IPS-18c (cell line): ENCODE results near the gene ANO2.

Experiments used
- H3K4me3 ChIP-seq: 2 replicates; pipeline ENCODE4 v1.7.0; 2013; ENCODE audit warnings: low read depth, mild to moderate bottlenecking, low read length, moderate library complexity; ENCODE audit not compliant: insufficient read depth
- H3K9me3 ChIP-seq: one replicate; pipeline ENCODE4 v1.6.1; 2013; ENCODE audit warnings: mild to moderate bottlenecking, low read length, moderate library complexity; ENCODE audit not compliant: control insufficient read depth, insufficient read depth

Gene ANO2

DNA sequence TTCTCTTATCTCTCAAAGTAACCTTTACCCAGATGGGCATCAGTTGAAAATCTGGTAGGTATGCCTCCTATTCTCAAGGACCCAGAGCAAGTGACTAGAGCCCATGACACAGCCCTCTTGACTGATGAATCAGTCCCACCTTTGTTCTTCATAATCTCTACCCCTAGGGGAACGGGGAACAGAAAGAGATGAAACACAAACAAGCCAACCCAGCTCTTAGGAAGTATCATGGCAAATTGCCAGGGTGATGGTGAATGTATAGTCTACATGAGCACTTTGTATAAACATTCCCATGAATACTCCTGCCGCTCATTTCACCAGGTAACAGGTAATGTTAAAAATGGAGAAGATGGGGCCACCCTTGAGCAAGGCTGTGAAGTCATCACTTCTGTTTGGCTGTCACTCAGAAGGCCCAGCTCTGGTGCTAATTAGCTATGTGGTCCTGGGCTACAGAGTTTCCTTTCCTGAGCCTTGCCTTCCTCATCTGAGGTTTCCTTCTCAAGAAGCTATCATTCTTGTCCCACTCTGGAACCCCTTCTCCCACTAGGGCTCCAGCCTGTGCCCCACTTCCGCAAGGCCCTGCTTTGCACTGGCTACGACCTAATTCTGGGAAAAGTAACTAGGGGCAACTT is 161.7 kb downstream of the ANO2 start:
- Histone ChIP-seq H3K9me3 (no peaks in the 10 kb centered on the region), H3K4me3 (no peak overlapping the region)

DNA sequence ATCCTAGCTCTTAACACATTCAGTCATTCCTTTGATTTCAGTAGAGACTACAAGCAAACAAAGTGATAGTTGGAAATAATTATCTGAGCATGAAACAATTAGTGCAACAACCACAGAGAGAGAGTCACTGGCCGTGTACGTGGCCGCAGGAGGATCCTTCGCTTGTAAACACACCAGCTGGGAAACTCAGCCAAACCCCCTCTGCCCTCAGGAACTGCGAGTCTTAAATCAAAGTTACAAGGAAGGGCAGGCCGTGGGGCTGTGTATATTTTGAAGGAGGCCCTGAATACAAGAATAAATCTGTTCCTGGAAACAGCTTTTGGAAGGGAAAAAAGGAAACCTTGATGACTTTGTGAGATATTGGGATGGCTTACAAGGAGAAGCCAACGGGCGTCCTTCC is 164.5 kb downstream of the ANO2 start:
- no peak overlapping the region for H3K4me3 ChIP-seq
- H3K9me3 ChIP-seq = no peaks in the 10 kb centered on the region

DNA sequence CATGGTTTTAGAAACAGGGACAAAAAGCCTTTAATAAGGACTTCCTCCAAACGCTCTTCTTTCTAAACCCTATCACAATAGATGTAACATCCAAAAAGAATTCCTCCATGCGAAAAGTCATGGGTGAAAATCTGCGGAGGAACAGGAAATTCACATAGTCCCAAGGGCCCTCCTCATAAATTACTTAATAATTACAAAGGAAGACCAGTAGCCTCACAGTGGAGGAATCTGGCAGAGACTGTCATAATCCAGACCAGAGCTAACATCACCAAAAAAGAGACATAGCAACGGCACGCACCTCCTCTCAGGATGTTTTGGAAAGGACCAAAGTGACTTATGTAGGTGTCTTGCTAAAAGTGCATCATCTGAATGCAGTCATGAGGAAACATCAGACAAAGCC is 165.7 kb downstream of the ANO2 start:
- H3K9me3 ChIP-seq = no peaks in the 10 kb centered on the region
- H3K4me3 ChIP-seq = no peak overlapping the region

DNA sequence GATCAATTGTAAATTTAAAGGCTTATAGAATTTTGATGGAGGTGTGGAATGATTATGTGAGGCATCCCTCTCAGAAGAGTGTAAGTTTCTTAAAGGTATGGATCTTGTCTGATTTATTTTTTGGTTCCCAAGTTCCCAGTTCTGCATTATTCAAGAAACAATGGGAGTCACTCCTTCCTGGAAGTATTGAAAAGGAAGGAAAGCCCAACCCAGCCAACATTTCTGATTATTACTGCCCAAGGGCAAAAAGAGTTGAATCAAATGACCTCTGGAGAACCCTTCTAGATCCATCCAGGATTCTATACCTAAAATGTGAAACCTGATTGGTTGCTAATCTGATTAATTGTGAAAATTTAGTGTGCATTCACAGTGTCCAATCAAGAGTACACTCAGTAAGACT is 166.2 kb downstream of the ANO2 start:
- H3K9me3 ChIP-seq = no peaks in the 10 kb centered on the region

DNA sequence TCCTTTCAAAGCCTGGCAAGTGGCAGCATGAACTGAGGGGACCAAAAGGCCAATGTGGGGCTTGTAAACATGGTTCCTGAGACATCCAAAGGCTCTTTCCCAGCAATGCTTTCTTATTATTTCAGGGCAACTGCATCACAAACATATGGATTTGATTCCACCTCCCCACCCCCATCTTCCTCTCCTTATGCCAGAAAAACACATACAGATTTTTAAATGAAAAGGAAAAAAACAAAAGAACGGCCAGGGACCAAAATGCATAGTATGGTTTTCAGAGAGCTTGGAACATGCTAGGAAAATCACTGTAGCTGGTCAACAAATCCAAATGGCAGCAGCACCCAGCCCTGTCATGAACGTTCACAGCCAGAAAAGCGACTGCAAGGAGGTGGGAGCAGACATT is 167.6 kb downstream of the ANO2 start:
- Histone ChIP-seq H3K9me3 (no peaks in the 10 kb centered on the region), H3K4me3 (no peak overlapping the region)

More for the DNA sequence above, 166.2 kb downstream of the ANO2 start:
- H3K4me3 ChIP-seq = no peak overlapping the region

DNA sequence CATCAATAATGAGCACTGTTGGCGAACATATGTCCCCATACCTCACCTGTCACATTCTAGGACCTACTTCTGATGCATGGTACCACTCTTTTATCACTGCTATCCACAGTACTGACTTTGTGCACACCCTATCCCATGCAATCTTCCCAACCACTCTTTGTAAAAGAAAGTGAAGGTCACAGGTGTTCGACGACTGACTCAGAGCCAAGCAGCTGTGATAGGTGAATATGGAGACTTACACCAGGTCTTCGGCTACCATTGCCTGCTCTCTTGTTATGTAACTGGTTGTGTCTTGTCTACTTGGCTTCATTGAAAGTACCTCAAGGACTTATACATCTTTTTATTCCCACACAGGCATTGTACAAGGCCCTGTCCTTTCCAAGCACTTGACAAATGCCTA is 169.0 kb downstream of the ANO2 start:
- no peaks in the 10 kb centered on the region for H3K9me3 ChIP-seq
- no peak overlapping the region for H3K4me3 ChIP-seq

DNA sequence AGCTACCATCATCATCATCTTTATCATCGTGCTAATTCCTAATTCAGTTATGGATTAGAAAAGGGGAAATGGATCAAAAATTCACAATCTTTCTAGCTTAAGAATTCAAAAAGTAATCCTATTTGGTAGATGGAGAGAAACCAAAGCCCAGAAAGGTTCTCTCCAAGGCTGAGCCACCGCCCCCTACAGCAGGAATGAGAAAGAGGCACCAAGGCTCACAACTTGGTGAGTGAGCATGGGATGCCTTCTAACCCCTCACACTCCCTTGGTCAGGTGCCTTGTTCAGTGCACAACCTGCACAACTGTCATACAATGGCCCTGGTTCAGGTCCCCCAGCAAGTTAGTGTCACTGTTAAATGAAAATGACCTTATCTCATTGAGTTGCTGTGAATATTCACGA is 171.5 kb downstream of the ANO2 start:
- Histone ChIP-seq H3K9me3 (no peaks in the 10 kb centered on the region), H3K4me3 (no peak overlapping the region)

DNA sequence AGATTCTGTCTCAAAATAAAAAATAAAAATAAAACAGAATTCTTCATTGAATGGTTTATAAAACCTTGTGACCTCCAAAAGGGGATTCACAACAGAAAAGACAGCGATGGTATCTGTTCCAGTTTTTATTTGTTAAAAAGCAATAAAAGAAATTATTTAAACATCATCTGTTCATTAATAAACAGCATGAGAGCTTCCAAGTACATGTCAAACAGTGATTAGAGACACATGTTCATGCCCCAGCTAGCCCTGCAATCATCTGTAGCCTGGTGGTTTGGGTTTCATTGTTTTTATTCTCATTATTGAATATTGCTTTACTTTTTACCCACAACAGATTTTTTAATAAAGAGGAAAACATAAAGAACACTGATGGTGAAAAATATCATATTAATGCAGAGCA is 173.3 kb downstream of the ANO2 start:
- Histone ChIP-seq H3K9me3 (no peaks in the 10 kb centered on the region), H3K4me3 (no peak overlapping the region)

DNA sequence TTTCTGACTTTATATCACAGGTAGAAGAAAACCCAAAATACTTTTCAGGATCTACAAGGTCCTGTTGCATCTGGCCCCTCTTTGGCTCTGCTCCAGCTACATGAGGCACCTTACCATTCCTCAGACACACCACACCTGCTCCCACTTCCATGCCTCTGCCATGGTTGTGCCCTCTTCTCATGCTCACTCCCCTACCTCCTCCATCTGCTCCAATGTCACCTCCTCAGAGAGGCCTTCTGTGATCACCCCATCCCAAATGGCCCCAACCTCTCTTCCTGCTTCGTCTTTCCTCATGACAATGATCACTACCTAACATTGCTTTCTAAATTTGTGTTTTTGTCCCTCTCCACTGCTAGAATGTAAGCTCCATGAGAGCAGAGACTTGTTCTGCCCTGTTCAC is 174.3 kb downstream of the ANO2 start:
- no peaks in the 10 kb centered on the region for H3K9me3 ChIP-seq
- no peak overlapping the region for H3K4me3 ChIP-seq

DNA sequence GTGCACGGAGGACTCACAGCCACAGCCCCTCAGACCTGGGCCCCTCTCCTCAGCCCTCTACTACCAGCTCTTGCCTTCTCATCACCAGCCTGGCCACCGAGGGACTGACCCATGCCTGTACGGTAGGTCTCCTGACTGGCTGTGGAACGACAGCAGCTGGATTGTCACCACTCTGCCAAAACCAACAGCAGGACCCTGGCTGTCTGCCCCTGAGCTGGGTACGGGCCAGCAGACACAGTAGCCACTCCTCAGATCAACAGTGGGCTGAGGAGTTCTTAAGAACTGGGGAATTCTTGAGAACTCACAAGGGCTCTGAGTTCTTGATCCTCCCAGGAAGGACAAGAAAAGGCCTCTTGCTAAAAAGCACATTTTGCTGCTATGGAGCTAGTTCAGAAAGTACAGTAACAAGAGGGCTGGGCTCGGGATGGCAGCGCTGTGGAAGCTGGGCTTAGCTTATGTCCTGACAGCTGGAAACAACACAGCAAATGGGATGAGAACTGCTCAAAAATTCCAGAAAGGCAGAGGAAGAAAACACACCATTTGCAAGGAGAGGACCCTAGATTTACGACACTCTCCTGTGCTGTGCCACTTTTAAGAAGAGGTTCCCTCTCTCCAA is 176.4 kb downstream of the ANO2 start:
- Histone ChIP-seq H3K9me3 (no peaks in the 10 kb centered on the region), H3K4me3 (no peak overlapping the region)

DNA sequence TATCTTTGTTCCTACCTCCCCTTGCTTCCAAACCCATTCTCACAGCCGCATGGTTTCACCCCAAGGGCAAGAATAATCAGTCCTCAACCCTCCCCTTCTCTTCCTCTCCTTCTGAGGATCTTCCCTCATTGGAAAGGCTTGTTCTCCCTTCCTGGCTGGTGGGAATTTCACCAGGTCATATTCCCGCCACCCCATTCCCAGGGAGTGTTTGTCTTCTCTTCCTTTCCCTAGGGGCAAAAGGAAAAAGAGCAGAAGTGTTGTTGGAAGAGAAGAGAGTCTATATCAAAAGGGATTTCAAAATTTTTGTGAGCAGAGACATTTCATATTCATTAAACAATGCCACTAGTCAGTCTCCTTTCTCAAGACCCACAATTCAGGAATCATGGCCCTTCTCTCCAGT is 176.9 kb downstream of the ANO2 start:
- Histone ChIP-seq H3K9me3 (no peaks in the 10 kb centered on the region), H3K4me3 (no peak overlapping the region)

DNA sequence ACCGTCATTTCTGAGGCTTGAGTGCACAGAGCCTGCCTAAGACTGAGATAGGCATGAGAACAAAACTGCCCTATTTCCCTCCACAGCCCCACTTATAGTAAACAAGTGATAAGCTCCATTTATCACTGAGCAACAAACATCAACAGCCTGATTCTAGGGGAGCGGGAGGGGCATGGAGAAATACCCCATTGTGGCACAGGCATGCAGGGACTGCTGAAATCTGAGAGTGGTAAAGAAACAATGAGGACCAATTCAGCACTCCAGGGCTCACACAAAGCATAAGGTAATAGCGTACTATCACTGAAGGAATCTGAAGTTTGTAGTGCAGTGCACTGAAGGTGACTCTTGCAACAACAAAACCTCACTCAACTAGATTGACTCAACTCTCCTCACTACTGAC is 186.7 kb downstream of the ANO2 start:
- Histone ChIP-seq H3K4me3 (no peak overlapping the region), H3K9me3 (no peaks in the 10 kb centered on the region)

DNA sequence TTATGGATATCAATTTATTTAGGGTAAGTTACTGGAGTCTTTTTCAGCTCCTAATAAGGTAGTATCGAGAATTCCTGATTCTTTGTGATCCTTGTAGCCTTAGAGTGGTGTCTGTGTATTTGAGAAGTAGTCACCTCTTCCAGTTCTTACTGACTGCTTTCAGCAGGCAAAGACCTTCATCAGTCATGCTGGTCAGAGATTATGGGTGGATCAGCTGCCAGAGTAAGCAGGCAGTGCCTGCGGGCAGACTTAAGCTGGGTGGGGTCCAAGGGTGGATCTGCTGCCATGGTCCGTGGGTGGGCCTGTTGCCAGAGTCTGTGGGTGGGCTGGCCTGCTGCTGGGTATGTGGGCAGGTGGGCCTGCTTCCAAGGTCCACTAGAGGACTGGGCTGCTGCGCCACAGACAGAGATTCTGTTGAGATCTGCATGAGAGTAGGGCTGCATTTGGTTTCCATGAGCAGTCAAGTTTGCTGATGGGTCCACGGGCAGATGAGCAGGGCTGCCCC is 188.7 kb downstream of the ANO2 start:
- Histone ChIP-seq H3K9me3 (no peaks in the 10 kb centered on the region), H3K4me3 (no peak overlapping the region)

DNA sequence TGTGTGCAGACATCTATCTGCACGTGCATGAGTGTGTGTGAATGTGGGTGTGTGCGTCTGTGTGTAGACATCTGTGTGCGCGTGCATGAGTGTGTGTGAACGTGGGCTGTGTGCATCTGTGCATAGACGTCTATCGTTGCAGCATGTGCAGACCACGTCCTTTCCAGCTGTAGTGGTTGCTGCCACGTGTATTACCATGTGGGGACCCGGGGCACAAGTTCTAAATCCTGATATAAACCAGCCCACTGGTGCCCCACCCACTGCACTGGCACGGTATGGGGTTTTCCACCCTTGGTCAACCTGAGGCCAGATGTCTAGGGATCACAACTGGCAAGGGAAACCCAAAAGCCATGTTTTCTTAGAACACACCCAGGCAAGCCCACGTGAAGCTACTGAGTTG is 197.0 kb downstream of the ANO2 start:
- Histone ChIP-seq H3K9me3 (no peaks in the 10 kb centered on the region), H3K4me3 (no peak overlapping the region)

DNA sequence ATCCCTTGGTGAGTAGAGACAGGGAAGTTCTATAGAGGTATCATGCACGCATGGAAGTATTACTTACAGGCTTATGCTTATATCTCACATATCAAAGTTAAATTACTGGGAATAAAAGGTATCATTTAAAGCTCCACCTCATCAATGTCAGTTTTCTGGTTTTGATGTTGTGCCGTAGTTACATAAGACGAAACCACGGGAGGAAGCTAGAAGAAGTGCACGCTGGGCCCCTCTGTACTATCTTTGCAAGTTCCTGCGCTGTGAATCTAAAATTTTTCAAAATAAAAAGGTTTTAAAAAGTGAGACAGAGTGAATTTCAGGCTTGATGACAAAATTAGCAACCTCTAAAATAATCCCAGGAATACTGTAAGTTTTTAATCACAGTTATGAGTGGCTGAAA is 198.1 kb downstream of the ANO2 start:
- no peaks in the 10 kb centered on the region for H3K9me3 ChIP-seq
- no peak overlapping the region for H3K4me3 ChIP-seq

DNA sequence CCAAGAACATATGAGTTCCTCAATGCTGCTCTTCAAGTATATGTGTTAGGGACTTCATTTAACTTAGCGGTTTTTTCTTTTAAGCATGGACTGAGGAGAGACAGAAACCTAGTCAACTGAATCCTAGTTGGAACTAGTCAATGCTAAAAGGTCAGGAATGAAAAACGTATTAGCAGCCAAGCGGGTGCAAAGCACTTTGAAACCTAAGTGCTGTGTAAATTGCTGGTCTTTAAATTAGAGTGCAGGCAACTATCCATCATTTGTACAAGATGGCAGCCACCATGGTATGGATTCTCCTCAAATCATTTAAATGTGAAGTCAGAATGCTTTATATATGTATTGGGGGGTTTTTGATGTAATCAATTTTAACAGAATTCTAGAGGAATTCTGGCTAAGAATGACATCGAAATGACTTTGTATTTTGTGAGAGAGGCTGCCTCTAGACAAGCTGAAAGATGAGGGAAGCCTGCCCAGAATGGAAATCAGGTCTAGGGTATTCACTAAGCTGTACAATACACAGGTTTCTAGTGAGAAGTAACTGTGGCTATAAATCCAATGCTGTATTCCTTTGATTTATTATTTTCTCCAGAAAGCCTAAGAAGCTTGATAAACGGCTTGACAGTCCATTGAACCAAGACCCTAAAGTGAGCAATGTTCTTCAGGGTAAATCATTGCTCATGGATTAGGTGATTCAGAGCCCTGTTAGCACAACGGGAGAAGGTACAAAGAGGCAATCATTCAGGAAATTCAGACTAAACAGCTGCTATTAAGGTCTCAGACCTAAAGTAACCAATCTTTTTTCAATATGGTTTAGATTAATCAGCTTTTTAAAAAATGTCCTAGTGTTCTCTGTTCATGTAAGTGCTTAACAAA is 198.8 kb downstream of the ANO2 start:
- no peak overlapping the region for H3K4me3 ChIP-seq
- no peaks in the 10 kb centered on the region for H3K9me3 ChIP-seq

DNA sequence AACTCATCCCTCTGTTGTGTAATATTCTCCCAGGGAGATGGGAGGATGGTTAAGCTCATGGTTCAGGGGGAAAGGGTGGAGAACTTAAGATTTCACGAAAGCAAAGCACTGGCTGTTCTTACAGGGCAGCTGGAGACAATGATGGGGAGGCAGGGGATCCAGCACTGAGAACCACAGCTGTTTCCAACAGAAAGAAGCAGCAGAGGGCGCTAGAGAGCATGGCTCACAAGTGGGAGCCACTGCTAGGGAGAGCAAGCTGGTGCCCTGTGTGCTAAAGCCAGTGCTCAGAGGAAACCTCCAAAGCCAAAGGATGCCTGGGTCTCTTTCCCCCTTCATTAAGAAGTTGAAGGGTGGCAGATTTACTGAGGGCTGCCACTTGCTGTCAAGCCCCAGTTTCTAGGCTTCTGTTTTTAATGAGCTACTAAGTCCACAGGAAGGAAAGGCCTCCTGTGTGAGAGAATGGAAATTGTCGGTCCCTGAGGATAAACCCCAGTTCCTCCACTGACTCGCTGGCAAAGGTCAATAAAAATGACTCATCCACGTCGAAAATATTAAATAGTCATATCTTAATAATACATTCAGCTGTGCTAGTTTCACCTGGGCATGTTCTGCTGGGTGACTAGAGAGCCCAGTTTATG is 199.7 kb downstream of the ANO2 start:
- no peak overlapping the region for H3K4me3 ChIP-seq
- H3K9me3 ChIP-seq = no peaks in the 10 kb centered on the region

DNA sequence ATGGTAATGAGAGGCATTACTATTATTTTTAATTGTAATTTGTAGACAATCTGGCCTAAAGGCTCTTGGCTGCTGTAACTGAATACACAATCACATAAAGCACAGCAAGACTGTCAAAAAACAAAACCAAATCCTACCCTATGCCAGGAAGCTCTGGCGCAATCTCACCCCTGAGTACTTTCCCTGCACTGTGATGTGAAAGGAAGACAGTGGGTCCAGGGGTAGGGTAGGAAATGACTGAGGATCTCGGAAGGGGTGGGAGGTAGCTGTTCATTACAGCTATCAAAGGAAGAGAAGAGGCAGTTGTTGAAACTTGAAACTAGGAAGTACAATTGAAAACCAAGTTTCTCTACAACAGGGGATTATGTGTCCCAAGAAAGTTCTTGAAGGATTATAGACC is 202.8 kb downstream of the ANO2 start:
- Histone ChIP-seq H3K9me3 (no peaks in the 10 kb centered on the region), H3K4me3 (no peak overlapping the region)
